Measurements from ENCODE around the gene URAD.

Gene URAD

DNA sequence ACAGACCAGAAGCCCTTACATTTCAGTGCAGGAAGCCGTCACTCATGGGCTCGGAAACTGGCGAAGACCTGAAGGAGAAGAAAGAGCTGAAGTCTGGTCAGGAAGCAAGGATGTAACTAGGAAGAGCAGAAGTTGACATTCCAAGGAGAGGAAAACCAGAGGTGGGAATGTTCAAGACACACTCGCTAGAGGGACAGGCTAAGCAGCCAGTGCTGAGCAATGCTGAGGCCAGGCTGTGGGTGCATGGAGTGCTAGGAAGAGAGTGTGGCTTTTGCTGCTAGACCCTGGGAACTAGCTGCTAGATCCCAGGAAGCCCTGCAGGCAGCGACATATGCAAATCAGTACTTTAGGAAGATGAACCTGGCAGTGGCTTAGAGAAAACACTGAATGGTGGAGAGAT is 12.1 kb upstream of the URAD start:
- no peak for DNase-seq (ENCODE audit: low read depth)

DNA sequence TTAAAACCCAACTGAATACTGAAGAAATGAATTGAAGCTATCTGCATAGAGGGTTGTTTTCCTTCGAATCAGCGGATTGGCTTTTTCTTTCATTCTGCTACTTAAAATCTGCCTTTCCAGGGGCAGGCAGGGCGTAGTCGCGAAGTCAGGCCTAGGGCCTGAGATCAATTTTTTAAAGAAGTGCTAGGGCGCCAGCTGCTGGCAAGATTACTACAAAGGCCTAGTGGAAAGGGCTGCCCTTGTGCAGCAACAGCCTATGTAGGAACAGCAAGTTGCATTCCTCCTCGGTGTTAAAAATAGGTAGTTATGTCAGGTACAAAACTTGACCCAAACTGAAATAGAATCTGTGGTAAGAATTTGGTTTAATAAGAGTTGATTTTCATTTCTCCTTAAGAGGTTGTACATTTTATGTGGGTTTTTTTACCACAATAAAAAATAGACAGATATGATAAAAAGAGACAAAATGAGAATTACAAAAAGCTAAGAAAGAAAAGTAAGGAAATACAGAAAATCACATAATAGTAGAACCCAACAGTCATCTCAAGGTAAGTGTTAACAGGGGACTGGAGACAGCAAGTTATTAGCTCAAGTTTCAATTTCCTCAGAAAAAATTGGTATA is 9.5 kb upstream of the URAD start:
- DNase-seq (ENCODE audit: low read depth): no peak

DNA sequence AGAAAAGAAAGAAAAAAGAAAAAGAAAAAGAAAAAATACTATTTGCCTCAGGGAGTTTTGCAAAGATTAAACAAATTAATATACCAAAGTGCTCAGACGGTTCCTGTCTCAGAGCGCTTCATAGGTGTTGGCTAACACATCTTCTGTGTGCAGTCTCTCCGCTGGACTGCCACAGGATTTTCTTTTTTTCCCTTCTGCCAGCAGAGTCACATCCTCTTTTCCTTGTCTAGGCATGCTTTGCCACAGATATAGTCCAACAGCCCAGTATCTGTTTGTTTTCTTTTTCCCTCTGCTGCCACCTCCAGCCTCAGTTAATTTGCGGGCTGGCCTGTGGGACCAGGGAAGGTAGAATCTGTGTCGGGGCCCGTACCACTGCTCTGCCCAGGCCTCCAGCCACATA is 3.4 kb upstream of the URAD start:
- no peak for DNase-seq (ENCODE audit: low read depth)

DNA sequence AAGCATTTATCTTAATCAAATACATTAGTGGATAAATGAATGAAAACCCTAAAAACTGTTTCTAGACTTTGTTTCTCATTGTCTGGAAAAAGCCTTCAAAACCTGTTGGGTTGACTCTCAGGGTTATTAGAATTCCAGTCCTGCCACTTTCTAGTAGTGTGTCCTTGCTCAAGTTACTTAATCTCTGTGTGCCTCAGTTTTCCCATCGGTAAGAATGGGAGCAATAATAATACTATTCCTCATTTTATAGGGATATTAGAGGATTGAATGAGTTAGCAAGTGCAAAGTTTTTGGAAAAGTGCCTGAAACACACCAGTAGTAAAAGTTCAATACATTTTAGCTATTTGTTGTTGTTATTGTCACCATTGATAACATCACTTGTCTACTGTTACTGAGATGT is 2.9 kb downstream of the URAD start:
- no peak for DNase-seq (ENCODE audit: low read depth)

DNA sequence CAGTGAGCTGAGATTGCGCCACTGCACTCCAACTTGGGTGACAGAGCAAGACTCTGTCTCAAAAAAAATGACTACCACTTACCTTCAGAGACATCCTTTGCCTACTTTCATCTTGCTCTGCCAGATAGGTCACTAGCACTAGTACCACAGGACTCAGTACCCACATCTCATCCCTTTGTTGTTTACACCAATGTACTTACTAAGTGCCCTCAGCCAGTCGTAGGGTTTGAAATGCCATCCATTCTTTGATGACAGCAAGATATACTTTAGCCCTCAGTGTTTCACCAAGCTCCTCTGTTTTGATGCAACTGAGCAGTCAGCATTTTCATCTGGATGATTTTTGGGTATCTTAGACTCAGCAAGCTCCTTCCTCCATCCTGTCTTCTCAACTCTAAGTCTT is 6.1 kb downstream of the URAD start:
- no peak for DNase-seq (ENCODE audit: low read depth)

DNA sequence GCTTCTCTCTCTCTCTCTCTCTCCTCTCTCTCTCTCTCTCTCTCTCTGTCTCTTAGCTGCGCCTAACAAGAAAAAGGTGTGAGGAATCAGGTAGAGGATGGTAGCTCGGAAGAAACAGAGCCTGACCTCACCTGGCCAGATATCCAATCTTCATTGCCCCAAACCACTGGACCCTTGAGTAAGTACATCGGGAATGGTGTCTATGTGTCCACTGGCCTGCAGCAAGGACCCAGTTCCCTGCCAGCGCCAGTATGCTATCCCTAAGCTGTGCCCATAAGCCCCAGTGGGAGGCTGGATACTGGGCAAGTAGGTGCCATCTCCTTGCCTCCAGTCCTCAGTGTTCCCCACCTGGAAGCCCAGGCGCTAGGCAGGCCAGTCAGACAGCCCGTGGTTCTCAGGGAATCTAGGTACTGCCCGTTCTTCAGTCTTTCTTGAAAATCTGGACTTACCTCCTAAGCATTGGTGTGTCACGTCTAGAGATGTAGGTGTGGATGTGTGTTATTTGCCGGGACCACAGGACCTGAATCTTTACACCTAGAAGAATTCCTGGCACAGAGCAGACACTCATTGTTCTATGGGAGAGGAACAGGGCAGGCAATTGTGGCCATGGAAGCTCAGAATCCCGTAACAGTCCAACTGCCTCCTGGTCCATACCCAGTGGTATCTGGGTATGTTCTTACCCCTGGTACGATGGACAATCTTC is 7.3 kb downstream of the URAD start:
- DNase-seq (ENCODE audit: low read depth): no peak

DNA sequence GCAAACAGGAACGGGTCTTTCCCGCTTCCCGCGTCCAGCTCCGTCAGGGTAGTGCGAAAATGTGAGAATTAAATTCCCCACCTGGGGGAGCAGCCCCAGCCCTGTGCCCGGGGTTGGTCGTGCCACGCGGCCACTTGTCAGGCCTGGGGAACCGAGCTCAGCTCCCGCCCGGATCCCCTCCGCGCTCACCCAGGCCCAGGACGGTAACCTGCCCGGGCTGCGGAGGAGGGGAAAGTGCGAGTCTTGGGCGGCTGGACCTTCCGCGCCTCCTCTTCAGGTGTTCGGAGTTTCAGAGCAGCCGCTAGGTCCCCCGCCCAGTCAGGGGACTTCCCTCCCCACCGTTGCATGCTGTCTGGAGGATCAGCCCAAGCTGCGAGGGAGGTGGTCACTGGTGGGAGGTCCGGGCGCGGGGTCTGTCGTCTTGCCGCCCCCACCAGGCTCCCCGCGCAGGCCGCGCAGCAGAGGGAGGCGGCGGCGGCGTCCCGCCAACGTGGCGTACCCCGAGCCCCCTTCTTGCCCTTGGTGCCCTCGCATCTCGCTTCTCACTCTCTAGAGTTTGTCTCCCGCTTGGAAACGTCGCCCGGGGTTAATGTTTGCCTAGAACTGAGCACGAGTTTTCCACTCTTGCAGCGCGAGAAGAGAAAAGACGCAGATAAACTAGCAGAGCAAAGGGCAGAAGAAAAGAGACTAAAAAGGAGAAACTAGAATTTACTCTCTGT is 8.1 kb downstream of the URAD start:
- DNase-seq (ENCODE audit: low read depth): no peak

DNA sequence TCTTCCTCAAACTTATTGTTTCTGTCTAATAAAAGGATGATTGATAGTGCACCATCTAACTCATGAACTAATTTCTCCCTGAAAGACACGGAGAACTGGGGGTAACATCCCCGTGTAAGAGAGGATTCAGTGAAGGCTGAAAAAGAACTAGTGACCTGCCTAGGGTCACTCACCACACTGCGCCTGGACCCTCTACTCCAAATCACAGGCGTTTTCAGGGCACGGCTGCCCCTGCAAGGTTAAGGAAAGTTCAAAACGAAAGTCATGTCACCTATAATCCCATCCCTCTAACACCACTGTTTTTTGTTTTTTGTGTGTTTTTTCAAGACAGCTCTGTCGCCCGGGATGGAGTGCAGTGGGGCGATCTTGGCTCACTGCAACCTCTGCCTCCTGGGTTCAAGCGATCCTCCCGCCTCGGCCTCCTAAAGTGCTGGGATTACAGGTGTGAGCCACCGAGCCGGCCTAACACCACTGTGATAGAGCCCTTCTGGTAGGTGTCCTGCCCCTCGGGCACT is 8.7 kb downstream of the URAD start:
- DNase-seq (ENCODE audit: low read depth): no peak

DNA sequence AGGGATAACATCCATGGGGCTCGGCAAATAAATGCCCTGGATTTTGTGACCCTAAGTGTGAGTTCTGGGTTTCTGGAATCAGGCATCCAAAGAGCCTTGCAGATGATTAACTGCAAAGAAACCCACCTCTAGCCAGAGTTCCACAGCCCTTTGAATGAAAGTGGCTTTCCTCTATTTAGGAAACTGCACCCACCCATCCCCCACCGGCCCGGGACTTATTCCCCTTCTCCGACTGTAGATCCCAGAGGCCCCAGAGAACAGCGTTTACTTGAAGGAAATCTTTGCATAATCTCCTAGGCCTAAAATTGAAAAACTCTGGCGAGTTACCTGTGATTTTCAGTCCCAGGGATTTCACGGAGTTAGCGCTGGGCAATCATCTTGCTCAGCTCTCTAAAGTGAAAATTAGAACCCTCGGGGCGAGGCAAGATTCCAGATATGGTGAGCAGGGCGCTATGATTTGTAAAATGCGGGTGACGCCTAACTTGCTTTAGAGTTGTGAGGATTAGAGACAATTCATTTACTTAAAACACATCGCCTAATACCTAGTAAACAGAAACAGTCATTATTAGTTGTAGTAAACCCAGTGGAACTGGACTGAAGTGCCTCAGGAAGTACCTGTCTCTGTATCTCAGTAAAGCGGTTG is 9.4 kb downstream of the URAD start:
- DNase-seq (ENCODE audit: low read depth): no peak

DNA sequence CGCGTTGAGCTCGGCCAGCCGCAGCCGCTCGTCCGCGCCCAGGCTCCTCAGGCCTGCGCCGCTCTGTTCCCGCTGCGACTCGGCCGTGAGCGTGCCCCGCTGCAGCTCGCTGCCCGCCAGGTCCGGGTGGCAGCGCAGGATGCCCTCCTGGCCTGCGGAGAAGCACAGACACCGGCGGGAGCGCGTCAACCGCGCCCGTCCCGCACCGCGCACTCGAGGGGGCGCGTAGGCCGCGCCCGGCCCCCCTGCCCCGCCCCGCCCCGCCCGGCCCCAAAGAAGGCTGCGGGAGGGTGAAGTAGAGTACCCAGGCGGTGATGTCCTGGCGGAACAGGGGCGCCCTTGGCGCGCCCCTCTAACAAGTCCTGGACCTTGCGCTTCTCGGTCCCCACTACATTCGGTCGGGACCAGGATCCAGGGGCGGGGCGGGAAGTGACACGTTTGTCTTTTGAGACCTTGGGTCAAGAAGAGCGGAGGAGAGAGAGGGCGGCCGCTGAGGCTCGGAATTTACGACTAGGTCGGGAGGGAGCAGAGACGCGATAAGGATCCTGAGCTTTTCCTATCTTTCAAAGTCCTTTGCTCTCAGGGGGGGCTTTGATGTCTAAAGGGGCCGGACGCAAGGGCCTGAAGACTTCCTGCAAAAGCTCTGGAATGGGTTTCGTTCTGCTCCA is 10.1 kb downstream of the URAD start:
- no peak for DNase-seq (ENCODE audit: low read depth)

DNA sequence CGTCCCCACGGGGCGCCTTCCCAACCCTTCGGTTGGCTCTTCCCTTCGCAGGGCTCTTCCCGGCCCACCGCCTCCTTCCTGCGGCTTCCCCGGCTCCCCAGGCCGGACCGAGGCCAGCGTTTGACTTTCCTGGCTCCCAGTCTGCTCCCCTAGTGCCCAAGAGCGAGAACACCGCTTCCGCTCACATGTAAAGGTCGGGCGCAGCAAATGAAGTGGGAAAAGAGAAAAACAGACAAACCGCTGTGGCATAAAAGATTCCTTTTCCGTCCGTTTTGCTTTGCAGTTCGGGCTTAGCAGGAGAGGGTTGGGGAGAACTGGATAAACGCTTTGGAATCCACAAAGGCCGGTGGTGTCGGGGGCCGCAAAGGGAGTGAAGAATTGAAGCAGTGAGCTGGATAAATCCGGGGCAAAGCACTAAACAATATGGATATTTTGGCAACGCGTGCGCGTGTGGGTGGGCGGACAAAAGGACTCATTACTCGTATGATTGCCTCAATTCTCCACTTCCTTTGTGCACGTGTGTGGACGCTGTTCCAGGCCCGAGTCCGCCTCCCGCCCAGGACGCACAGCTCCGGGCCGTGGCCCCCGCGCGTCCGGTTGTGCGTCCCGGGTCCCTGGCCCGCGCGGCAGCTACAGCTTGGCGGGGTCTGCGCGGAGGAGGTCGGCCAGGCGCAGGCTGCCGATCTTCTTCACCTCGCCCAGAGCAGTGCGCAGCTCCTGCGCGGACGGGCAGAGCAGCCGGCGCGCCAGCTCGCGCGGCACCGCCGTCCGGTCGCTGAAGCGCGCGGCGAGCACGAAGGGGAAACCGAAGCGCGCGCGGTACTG is 10.8 kb downstream of the URAD start:
- DNase-seq (ENCODE audit: low read depth): no peak

DNA sequence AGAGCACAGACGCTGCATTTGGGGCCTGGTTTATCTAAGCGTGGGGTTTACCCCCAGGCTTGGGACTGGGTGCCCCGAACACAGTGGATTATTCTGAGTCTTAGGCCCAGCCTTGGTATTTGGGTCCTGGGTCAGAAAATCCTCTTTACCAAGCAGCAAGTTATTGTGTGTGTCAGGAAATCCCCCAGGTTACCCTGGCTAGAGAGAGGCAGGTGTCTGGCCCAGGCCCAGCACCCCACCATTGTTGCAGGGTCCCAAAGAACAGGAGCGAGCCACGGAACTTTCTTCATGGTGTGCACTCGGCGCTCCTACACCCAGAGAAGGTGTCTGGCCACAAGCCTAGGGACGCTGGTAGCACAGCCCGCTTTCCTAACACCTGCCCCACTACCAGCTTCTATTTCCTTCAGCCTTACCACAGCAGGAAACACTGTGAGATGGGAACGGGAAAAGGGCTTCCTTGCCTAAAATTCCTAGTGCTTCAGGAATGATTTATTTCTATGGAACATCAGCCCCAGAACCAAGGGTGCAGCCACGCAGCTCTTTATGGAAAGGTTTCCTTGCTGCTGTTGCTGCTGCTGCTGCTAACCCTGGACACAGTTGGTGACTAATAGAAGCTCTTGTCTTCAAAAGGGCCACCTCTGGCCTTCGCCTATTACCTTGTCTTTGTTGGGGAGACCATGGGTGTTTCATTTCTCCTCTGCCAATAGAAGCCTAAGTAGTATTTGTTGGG is 12.0 kb downstream of the URAD start:
- DNase-seq (ENCODE audit: low read depth): no peak

DNA sequence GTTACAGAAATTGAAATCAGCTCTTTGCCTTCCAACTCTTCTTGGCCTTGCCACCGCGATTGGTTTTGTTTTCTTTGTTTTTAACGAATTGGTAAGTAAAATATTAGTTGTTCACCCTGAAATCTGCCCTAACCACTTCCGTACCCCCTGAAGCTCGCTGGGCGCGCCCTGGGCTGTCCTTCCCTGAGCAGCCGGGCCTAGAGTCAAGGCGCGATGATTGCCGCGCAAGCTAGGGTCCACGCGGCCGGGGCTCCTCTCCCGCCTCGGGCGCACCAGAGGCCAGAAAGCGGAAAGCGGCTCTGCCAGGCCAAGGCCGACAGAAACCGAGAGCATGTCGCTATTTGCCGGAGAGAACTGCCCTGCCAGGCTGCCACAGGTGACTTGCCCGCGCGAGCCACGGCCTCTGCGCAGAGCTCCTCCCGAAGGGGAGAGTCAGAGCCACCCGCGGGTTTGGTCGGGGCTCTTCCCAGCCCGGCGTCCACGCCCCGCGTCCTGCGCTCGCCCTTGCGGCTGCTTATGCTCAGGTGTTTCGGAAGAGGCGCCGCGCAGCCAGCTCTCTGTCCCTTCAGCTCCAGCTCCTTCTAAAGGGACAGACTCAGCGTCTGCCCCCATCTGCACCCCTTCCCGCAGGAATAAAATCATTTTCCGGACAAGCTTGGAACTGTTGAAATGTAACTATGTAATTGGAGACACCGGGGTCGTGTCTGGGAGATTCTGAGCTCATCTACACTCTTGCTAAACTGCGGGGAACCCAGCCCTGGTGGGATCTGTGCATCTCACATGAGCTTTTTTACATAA is 12.7 kb downstream of the URAD start:
- DNase-seq (ENCODE audit: low read depth): no peak

DNA sequence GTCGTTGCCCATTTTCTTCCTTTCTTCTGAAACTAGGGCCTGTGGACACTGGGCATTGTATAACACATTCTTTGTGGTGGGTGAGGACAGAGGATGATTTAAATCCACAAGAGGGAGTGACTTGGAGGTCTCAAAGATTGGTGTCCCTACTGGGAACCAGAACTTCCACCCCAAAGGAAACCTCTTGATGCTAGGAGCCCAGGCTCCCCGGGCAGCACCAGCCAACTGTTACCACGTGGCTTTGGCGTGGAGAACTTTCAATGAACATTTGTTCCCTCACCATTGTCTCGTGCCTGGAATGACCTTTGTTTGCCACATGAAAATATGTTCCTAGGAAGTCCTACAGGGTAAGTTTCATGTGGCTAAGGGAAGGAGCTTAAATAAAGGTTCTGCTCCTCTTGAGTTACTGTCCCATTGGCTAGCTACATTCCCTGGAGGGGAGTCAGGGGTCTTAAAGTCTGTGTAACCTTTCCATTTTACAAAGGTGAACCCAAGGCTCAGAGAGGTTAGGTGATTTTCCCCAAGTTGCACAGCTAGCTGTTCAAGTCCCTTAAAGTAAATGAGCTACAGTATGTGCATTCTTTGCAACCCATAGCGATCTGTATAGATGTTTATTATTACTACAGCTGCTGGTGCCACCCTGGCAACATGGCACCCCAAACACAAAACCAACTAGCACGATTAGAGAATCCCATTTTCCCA is 14.4 kb downstream of the URAD start:
- DNase-seq (ENCODE audit: low read depth): no peak

DNA sequence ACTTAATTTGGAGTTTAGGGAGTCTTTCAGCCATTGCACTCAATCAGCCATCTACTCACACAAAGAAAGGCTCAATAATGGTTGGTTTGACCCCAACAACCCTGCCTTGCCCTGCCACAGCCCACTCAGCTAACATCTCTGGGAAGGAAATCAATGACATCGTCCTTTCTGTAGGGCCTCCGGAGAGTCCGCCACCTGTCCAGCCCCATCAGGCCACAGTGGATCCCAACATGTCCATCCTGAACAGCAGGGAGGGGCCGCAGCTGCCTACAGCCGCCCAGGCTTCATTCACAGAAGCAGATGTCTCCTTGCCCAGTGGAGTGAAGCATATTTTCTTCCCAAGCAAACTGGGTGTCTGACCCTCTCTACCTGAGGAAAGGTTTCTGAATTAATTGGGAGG is 15.2 kb downstream of the URAD start:
- no peak for DNase-seq (ENCODE audit: low read depth)

DNA sequence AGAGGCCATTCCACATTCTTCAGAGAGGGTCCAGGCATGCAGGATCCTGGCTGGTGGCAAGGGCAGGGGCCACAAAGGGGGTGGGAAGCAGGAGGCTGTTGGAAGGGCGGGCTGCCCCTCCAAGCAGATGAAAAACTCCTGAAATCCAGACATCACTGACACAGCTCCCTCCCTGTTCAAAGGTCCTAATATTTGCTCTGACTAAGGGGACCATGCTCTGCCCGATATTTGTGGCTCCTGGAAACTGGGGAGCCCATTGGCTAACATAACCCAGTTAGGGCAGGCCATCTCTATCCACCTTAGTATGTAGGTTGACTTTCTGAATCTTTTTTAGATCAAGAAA is 16.0 kb downstream of the URAD start:
- DNase-seq (ENCODE audit: low read depth): no peak

DNA sequence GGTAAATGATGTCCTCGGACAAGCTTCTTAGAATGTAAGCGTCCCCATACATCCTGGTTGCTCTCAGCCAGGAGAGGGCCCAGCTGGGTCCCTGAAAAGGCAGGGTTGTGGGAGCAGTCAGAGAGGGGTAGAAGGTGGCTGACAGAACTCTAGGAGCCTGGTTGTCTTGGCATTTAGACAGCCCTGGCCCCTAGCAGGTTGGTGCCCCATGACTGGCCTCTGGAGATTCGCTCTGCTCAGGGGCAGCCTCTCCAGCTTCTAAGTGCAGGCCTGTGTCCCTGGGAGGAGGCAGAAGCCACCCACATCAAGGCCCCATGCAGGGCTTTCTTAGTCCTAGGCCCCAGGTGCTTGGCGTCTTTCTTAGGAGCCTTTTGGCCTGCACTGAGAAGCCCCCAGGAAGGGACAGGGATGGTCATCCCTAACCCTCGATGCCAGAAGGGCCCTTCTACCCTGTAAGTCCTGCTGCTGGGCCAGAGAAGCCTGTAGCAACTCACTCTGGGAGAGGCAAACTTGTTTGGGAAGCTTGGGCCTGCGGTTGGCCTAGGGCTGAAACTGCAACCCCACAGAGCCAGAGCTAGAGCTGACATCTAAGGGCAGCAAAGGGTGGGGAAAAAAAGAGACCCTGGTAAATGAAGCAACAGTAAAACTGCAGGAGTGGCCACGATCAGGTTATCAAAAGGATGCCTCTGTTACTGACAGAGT is 16.6 kb downstream of the URAD start:
- DNase-seq (ENCODE audit: low read depth): no peak

DNA sequence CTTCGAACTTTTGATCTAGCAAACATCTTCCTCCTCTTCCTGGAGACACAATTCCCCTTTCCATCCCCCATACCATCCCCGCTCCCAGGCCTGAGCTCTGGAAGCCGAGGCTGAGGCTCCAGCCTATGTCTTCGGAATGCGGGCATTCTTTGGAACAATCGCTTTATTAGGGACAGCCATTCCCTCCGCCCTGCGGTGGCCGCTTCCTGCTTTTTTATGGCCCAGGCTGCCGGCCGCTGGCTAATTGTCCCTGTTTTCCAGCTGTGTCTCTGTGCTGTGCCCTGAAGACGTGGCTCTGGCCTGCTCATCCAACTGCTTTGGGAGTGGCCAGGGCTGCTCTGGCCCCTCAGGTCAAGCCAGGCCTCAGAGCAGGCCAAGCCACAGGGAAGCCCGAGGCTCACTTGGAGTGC is 17.3 kb downstream of the URAD start:
- no peak for DNase-seq (ENCODE audit: low read depth)

Measured in activated T-cell treated with anti-CD3 and anti-CD28 coated beads for 24 hours (primary cell).